HepG2 (cell line): ENCODE measurements around the gene C9orf78. TPM values are rescaled to one million over a fixed set of nuclear protein-coding genes. Genes with fewer than 3 reads are reported as not detected.

Experiments
- ATAC-seq: fragments of 200-7000 bp; cut with Tn5 transposase; 3 replicates; pipeline ENCODE4 v1.9.1; 2020; ENCODE audit warnings: mild to moderate bottlenecking, moderate library complexity
- BruUV-seq: library from RNA; stranded (reverse); fragments of 400-500 nt; replicated peaks from 2 replicates; lab custom pipeline; 2021; lab: Mats Ljungman, UMichigan
- CTCF ChIA-PET: fragments of 300-600 bp; formaldehyde crosslinking; extraction: SDS; loops from one replicate; lab custom pipeline; 2021; ENCODE audit warnings: low total read pairs, inconsistent platforms, low intra/inter-chr PET ratio; lab: Yijun Ruan, JAX
- POLR2A ChIA-PET: fragments of 350-600 bp; sonication (Branson Sonifier 250); formaldehyde crosslinking; loops from one replicate; lab custom pipeline; 2020; ENCODE audit warnings: antibody characterized with exemption, inconsistent platforms; lab: Yijun Ruan, JAX
- DNase-seq: peaks from one replicate; pipeline ENCODE4 v3.0.0-alpha.2; 2015; ENCODE audit warnings: low spot score
- FAIRE-seq: peaks from 3 replicates; lab custom pipeline; 2011; peaks lifted over from hg19 to GRCh38; lab: Jason Lieb, UNC
- H2AFZ ChIP-seq: one replicate; pipeline ENCODE4 v1.6.1; 2011; ENCODE audit warnings: low read length, inconsistent platforms
- H3K27ac ChIP-seq: fragments of 300-600 bp; 3 replicates; pipeline ENCODE4 v1.8.0; 2011; ENCODE audit warnings: mixed run types, mild to moderate bottlenecking, mixed read lengths, low read length, inconsistent platforms; ENCODE audit not compliant: insufficient read depth; ENCODE audit errors: extremely low read length
- H3K27me3 ChIP-seq, 2 experiments: fragments of 200-600 bp in 1 of 2; 2 replicates in 1 of 2; 3 replicates in 1 of 2; pipeline versions ENCODE4 v1.6.0 to v1.8.0; 2011; ENCODE audit warnings: low read length in 2 of 2, mild to moderate bottlenecking in 2 of 2, moderate library complexity in 2 of 2, inconsistent platforms in 1 of 2; ENCODE audit not compliant: insufficient read depth in 2 of 2, control insufficient read depth in 1 of 2
- H3K36me3 ChIP-seq, 2 experiments: fragments of 200-600 bp in 1 of 2; replicated peaks in 1 of 2; 2 replicates in 1 of 2; 3 replicates in 1 of 2; pipeline versions ENCODE4 v1.5.1 to v1.8.0; 2011; ENCODE audit warnings: low read length in 2 of 2, inconsistent platforms in 1 of 2; ENCODE audit not compliant: insufficient read depth in 2 of 2, control insufficient read depth in 1 of 2
- H3K4me1 ChIP-seq: 2 replicates; pipeline ENCODE4 v1.5.1; 2012; ENCODE audit warnings: low read length, inconsistent platforms; ENCODE audit not compliant: insufficient read depth
- H3K4me2 ChIP-seq: 2 replicates; pipeline ENCODE4 v1.6.0; 2011; ENCODE audit warnings: low read depth, low read length, inconsistent platforms
- H3K4me3 ChIP-seq, 3 experiments: fragments of 200-600 bp in 1 of 3; sonication (generic), shearing (Covaris generic) in 1 of 3; replicated peaks in 1 of 3; 2 replicates each; pipeline ENCODE4 v1.5.1; 2011 to 2016; ENCODE audit warnings: low read length in 3 of 3, inconsistent platforms in 2 of 3, low read depth in 2 of 3, mild to moderate bottlenecking in 2 of 3, control low read depth in 1 of 3, mixed read lengths in 1 of 3; ENCODE audit not compliant: insufficient read depth in 1 of 3
- H3K79me2 ChIP-seq: one replicate; pipeline ENCODE4 v1.6.1; 2011; ENCODE audit warnings: low read length, inconsistent platforms; ENCODE audit not compliant: insufficient read depth
- H3K9ac ChIP-seq: 2 replicates; pipeline ENCODE4 v1.6.0; 2011; ENCODE audit warnings: mild to moderate bottlenecking, low read depth, low read length, inconsistent platforms; ENCODE audit not compliant: insufficient read depth
- H3K9me3 ChIP-seq: 2 replicates; pipeline ENCODE4 v1.5.1; 2012; ENCODE audit warnings: mild to moderate bottlenecking, low read length
- H4K20me1 ChIP-seq: 2 replicates; pipeline ENCODE4 v1.6.0; 2011; ENCODE audit warnings: inconsistent platforms, mild to moderate bottlenecking, low read length, moderate library complexity; ENCODE audit not compliant: insufficient read depth
- SNRNP70 ChIP-seq: fragments of 200-400 bp; formaldehyde crosslinking; IDR thresholded peaks from 2 replicates; pipeline ENCODE4 v1.6.1; 2017; ENCODE audit warnings: mild to moderate bottlenecking, low read depth, low read length, moderate library complexity
- SRSF9 ChIP-seq: fragments of 200-400 bp; formaldehyde crosslinking; IDR thresholded peaks from 2 replicates; pipeline ENCODE4 v1.6.1; 2018; ENCODE audit warnings: borderline replicate concordance, mild to moderate bottlenecking, low read depth, low read length; ENCODE audit not compliant: insufficient read depth, poor library complexity, severe bottlenecking
- ZBED4 ChIP-seq: sonication (generic); formaldehyde crosslinking; IDR thresholded peaks from 2 replicates; pipeline ENCODE4 v1.4.0; 2020; ENCODE audit warnings: missing genetic modification reagents, borderline replicate concordance
- ZNF160 ChIP-seq: sonication (generic); formaldehyde crosslinking; IDR thresholded peaks from 2 replicates; pipeline ENCODE4 v1.8.0; 2022; ENCODE audit warnings: mild to moderate bottlenecking, inconsistent platforms, missing genetic modification reagents
- ZNF331 ChIP-seq: sonication (generic); formaldehyde crosslinking; IDR thresholded peaks from 2 replicates; pipeline ENCODE4 v1.4.0; 2020; ENCODE audit warnings: missing genetic modification reagents
- ZNF451 ChIP-seq: sonication (generic); formaldehyde crosslinking; IDR thresholded peaks from 2 replicates; pipeline ENCODE4 v1.5.0; 2020; ENCODE audit warnings: mild to moderate bottlenecking, missing genetic modification reagents
- ZNF629 ChIP-seq: sonication (generic); formaldehyde crosslinking; conservative IDR thresholded peaks from 2 replicates; pipeline ENCODE4 v1.5.0; 2020; ENCODE audit warnings: missing genetic modification reagents
- WGBS: methylation state at CpG from one replicate; pipeline ENCODE4 v1.1.6; 2017; ENCODE audit warnings: low lambda C conversion rate; 5-methylcytosine and 5-hydroxymethylcytosine counted together
- in situ Hi-C: cut with HindIII; loops from 2 replicates; pipeline ENCODE4 v1.10.0; 2017; ENCODE audit warnings: low pct_unique_long_range_greater_than_20kb; ENCODE audit not compliant: extremely low pct_ligation_motif_present
- intact Hi-C: fragments of 100-400 bp; cut with micrococcal nuclease; formaldehyde crosslinking; loops from one replicate; pipeline ENCODE4 v1.10.0; 2022; ENCODE audit not compliant: unreplicated experiment
- polyA plus RNA-seq, 8 experiments: library from polyadenylated mRNA; depleted of rRNA in 3 of 8; stranded (reverse) in 7 of 8; unstranded in 1 of 8; fragments of >200 nt; fragmentation: Illumina TruSeq in 4 of 8; extraction: Trizol in 4 of 8; gene quantifications; 2 replicates each; pipeline versions ENCODE4 v1.2.1 to v1.2.3, GENCODE V29; 2011 to 2016; ENCODE audit warnings: low read depth in 4 of 8, missing spikeins in 1 of 8, mixed read lengths in 1 of 8; ENCODE audit not compliant: insufficient read depth in 1 of 8
- total RNA-seq, 5 experiments: library from RNA; depleted of rRNA; stranded (reverse); fragments of >200 nt; fragmentation: Illumina TruSeq; extraction: Trizol; gene quantifications; 2 replicates each; pipeline ENCODE4 v1.2.3, GENCODE V29; 2016; ENCODE audit warnings: low read depth in 1 of 5

The C9orf78 gene
- total and polyA plus RNA-seq, 2 of the 13 experiments (the other 11 are each of a cell fraction or from before 2014, with no cell fraction given): 18.4 to 35.5 TPM

DNA sequence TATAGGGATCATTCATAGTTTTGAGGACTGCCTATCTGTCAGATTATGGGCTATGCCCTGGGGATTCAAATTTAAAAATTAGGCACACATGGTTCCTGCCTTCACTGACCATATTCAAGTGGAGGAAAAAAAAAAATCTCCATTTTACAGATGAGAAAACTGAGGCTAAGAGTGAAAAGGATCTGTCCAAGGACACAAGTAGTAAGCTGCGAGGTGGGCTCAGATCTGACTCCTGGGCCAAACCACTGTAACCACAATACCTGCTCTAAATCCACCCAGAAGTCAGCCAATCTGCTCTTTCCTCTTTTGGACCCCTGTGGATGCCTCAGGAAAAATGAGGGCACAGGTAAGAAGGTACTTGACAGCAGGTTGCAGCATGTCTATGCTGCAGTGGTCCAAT lies 8.3 kb downstream of the C9orf78 start:
- TF ChIP-seq ZNF629 (CRISPR knock-in tag): peak; percentile 60
- TF ChIP-seq SRSF9: no peak
- TF ChIP-seq SNRNP70: no peak
- 89% methylated on average over 1 of the region's 1 CpG for WGBS
- in situ Hi-C loops (no loop called here), intact Hi-C loops (no loop called here)
- no peaks in the 10 kb centered on the region for H3K27me3 ChIP-seq
- H3K4me2 ChIP-seq: no peak overlapping the region
- ChIA-PET POLR2A (interaction anchor here (0.8 kb wide), 1 partner anchor 17 kb away, joined by 3 read pairs; no protein-coding TSS in a partner anchor), CTCF (no interaction called here)
- no peak for ATAC-seq
- FAIRE-seq: no peak
- peaks cover 9 to 28% of the 10 kb centered on the region in 2 experiments; a peak in 4 of 5 replicates for H3K36me3 ChIP-seq
- H3K9me3 ChIP-seq: no peaks in the 10 kb centered on the region
- H4K20me1 ChIP-seq: no peaks in the 10 kb centered on the region
- H3K4me3 ChIP-seq: no peak overlapping the region
- peaks cover 7% of the 10 kb centered on the region for H3K4me1 ChIP-seq
- no peak overlapping the region for H2AFZ ChIP-seq
- no peak overlapping the region for H3K27ac ChIP-seq
- no peak overlapping the region for H3K9ac ChIP-seq
- BruUV-seq: no TSS peak
- H3K79me2 ChIP-seq: peaks cover 9% of the 10 kb centered on the region
- no peak for DNase-seq

DNA sequence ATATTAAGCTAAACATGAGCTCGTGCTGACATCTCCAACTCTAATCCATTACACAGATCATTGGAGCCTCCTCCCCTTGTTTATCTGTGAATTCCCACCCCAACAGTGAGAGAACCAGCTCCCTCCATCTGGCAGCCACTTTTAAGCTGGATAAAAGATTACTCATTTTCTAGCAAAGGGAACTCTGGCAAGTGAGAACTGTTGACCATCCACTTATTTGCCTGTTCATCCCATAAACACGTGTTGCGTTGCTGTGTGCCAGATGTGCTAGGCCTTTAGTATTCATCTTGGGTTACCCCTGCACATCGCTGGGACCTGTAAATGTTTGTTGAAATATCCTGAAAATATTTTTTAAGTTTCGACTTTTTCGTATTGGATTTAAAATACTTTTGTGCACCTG lies 8.7 kb downstream of the C9orf78 start:
- ChIA-PET POLR2A (interaction anchor here (0.7 kb wide), 1 partner anchor 56 kb away, joined by 3 read pairs; no protein-coding TSS in a partner anchor), CTCF (no interaction called here)
- ATAC-seq (no peak), FAIRE-seq (no peak), DNase-seq (no peak)
- Histone ChIP-seq H4K20me1 (no peaks in the 10 kb centered on the region), H3K4me3 (no peak overlapping the region), H3K9ac (no peak overlapping the region), H2AFZ (no peak overlapping the region), H3K4me2 (no peak overlapping the region), H3K4me1 (peaks cover 7% of the 10 kb centered on the region), H3K9me3 (no peaks in the 10 kb centered on the region), H3K27me3 (no peaks in the 10 kb centered on the region), H3K79me2 (peaks cover 9% of the 10 kb centered on the region), H3K27ac (no peak overlapping the region), H3K36me3 (peaks cover 9 to 28% of the 10 kb centered on the region in 2 experiments; a peak in 4 of 5 replicates)
- in situ Hi-C loops: no loop called here
- no TSS peak for BruUV-seq
- WGBS: 98% methylated on average over 6 of the region's 6 CpGs
- intact Hi-C loops: no loop called here
- TF ChIP-seq ZBED4 (no peak), ZNF451 (CRISPR knock-in tag) (no peak), ZNF331 (CRISPR knock-in tag) (no peak), ZNF160 (CRISPR knock-in tag) (no peak)
